Measurements from ENCODE around the gene ILKAP.

GRCh38 chr2:238158018-238158508 lies 45.4 kb downstream of the ILKAP start:
- TF ChIP-seq EZH2 (IDR thresholded peaks at IDR 0.05) (no peak), POLR2AphosphoS5 (IDR thresholded peaks at IDR 0.05; ENCODE audit: low read depth, low read length) (no peak), CTCF (IDR thresholded peaks at IDR 0.05 in 2 of 3, conservative IDR thresholded peaks at IDR 0.05 in 1 of 3; ENCODE audit: borderline replicate concordance in 1 of 3, insufficient read depth in 1 of 3, low read depth in 2 of 3, low read length in 2 of 3) (no peak)
